Glutamatergic neuron (in vitro differentiated cells): Measurements from ENCODE around the gene GLB1L3. TPM values are rescaled to one million over a fixed set of nuclear protein-coding genes. Genes with fewer than 3 reads are reported as not detected.

Source experiments
- DNase-seq: peaks from one replicate; pipeline ENCODE4 v3.0.0; 2022
- H3K27ac Mint-ChIP-seq: one replicate; pipeline ENCODE4 v1.8.0; 2020; ENCODE audit warnings: mild to moderate bottlenecking, mixed read lengths, inconsistent platforms; ENCODE audit not compliant: unreplicated experiment
- H3K27me3 Mint-ChIP-seq: one replicate; pipeline ENCODE4 v1.8.0; 2020; ENCODE audit warnings: mild to moderate bottlenecking, moderate library complexity, mixed read lengths, inconsistent platforms; ENCODE audit not compliant: unreplicated experiment
- H3K36me3 Mint-ChIP-seq: one replicate; pipeline ENCODE4 v1.8.0; 2020; ENCODE audit warnings: mild to moderate bottlenecking, mixed read lengths, inconsistent platforms; ENCODE audit not compliant: unreplicated experiment
- H3K4me1 Mint-ChIP-seq: one replicate; pipeline ENCODE4 v1.8.0; 2020; ENCODE audit warnings: mild to moderate bottlenecking, low read depth, mixed read lengths, inconsistent platforms; ENCODE audit not compliant: unreplicated experiment
- H3K4me3 Mint-ChIP-seq: one replicate; pipeline ENCODE4 v1.8.0; 2020; ENCODE audit warnings: mild to moderate bottlenecking, mixed read lengths, inconsistent platforms; ENCODE audit not compliant: unreplicated experiment
- H3K9me3 Mint-ChIP-seq: one replicate; pipeline ENCODE4 v1.8.0; 2020; ENCODE audit warnings: mild to moderate bottlenecking, moderate library complexity, mixed read lengths, inconsistent platforms; ENCODE audit not compliant: unreplicated experiment
- CTCF ChIP-seq: fragments of 200-600 bp; sonication (generic); IDR thresholded peaks from one replicate; pipeline ENCODE4 v1.5.0; 2021; ENCODE audit not compliant: partially characterized antibody, unreplicated experiment
- total RNA-seq: library from RNA; stranded (reverse); fragmentation: NEBNext Ultra II Directional; extraction: Animal tissue kit (Norgen Biotek cat#: 25700); gene quantifications from one replicate; pipeline ENCODE4 v1.2.1, GENCODE V29; 2021; ENCODE audit not compliant: unreplicated experiment

GLB1L3 gene
- total RNA-seq, 1 donor from 2014 or later, result 0.83 TPM

DNA sequence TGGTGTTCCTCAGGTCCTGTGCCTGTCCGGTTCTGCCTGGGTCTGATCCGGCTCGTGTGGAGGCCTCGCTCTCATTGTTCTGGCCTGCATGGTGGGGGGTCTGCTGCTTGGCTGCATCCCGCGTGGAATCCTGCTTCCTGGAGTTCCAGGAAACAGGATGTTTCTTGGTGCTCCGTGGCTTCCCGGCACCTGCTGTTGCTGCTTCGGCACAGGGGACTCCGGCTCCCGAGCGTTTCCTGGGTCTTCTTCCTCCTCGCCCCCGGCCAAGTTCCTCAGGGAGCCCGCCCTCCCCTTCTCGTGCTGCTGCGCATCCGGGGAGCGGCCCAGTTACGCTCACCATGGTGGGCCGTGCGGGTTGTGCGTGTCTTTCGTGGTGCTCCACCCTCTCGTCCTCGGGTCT is 85.5 kb downstream of the GLB1L3 start:
- TF ChIP-seq CTCF, result no peak
- H3K27me3 Mint-ChIP-seq, result peaks cover 3% of the 10 kb centered on the region
- H3K4me3 Mint-ChIP-seq, result no peak overlapping the region
- no peak for DNase-seq
- peaks cover 5% of the 10 kb centered on the region for H3K9me3 Mint-ChIP-seq
- peaks cover 12% of the 10 kb centered on the region for H3K4me1 Mint-ChIP-seq
- no peak overlapping the region for H3K27ac Mint-ChIP-seq
- peaks cover 6% of the 10 kb centered on the region for H3K36me3 Mint-ChIP-seq

- Mint-ChIP-seq H3K27me3 (peaks cover 3% of the 10 kb centered on the region), H3K36me3 (peaks cover 6% of the 10 kb centered on the region), H3K4me1 (peaks cover 16% of the 10 kb centered on the region), H3K27ac (no peak overlapping the region), H3K4me3 (peak overlapping the region; percentile 37), H3K9me3 (peaks cover 8% of the 10 kb centered on the region)
- no peak for TF ChIP-seq CTCF
- peak; percentile 12 for DNase-seq
Measured at GRCh38 chr11:134362192-134362901, 86.2 kb downstream of the GLB1L3 start.

GRCh38 chr11:134363161-134363560 is 87.0 kb downstream of the GLB1L3 start:
- H3K4me3 Mint-ChIP-seq, result no peak overlapping the region
- peak; percentile 7 for DNase-seq
- peaks cover 6% of the 10 kb centered on the region for H3K36me3 Mint-ChIP-seq
- peaks cover 16% of the 10 kb centered on the region for H3K4me1 Mint-ChIP-seq
- no peak overlapping the region for H3K27ac Mint-ChIP-seq
- H3K27me3 Mint-ChIP-seq, result peaks cover 3% of the 10 kb centered on the region
- TF ChIP-seq CTCF, result no peak
- H3K9me3 Mint-ChIP-seq, result peaks cover 6% of the 10 kb centered on the region

DNA sequence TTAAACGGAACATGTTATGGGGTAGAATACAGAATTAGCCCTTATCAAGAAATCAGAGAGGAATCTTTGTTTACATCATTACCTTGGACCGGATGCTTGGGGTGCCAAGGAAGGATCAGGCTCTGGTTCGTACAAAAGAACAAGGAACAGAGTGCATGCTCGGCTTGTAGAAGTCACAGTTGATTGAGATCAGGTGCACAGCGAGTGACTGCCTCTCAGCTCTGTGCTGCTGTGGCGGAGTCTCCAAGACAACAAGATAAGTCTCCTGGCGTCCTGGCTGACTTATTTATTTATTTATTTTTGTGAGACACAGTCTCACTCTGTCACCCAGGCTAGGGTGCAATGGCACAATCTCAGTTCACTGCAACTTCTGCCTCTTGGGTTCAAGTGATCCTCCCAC is 87.4 kb downstream of the GLB1L3 start:
- H3K27me3 Mint-ChIP-seq, result peaks cover 3% of the 10 kb centered on the region
- peaks cover 6% of the 10 kb centered on the region for H3K36me3 Mint-ChIP-seq
- H3K27ac Mint-ChIP-seq, result no peak overlapping the region
- no peak for TF ChIP-seq CTCF
- peak; percentile 2 for DNase-seq
- H3K4me1 Mint-ChIP-seq, result peaks cover 14% of the 10 kb centered on the region
- peaks cover 6% of the 10 kb centered on the region for H3K9me3 Mint-ChIP-seq
- no peak overlapping the region for H3K4me3 Mint-ChIP-seq

DNA sequence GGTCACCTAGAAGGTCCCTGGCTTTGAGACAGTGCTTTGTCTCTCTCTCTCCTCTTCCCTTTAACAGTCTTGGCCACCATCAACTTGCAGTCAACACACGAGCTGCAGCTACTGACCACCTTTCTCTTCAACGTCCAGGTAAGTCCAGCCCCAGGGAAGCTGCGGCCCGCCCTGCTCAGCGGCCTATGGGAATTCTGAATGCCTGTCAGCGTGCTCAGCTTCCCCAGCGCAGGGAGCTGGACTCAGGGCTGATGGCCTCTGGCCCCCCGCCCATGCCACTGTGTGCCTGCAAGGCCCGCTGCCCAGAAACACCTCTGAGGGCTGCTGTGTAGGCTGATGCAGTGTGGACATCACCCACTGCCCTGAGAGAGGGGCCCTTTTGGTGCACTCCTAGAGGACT is 88.1 kb downstream of the GLB1L3 start:
- peaks cover 6% of the 10 kb centered on the region for H3K36me3 Mint-ChIP-seq
- no peak for TF ChIP-seq CTCF
- peaks cover 14% of the 10 kb centered on the region for H3K4me1 Mint-ChIP-seq
- H3K9me3 Mint-ChIP-seq, result peaks cover 9% of the 10 kb centered on the region
- H3K4me3 Mint-ChIP-seq, result no peak overlapping the region
- no peak overlapping the region for H3K27ac Mint-ChIP-seq
- DNase-seq, result peak; percentile 12
- H3K27me3 Mint-ChIP-seq, result peaks cover 5% of the 10 kb centered on the region
